ENCODE results near the gene HBE1. TPM values are rescaled to one million over a fixed set of nuclear protein-coding genes. Genes with fewer than 3 reads are reported as not detected.

HBE1 gene
- total and polyA plus RNA-seq, 2 of the 4 experiments (the other 2 are of a cell fraction) = 3.2 to 12.7 TPM

GRCh38 chr11:5285703-5286340 lies 16.1 kb upstream of the HBE1 start:
- H2BK20ac ChIP-seq (ENCODE audit: low read depth, low read length) = peak overlapping the region; percentile 99
- ChIA-PET POLR2A (ENCODE audit: unreplicated experiment) (no interaction called here), CTCF (interaction anchor here (0.6 kb wide), 1 partner anchor 8 kb away, joined by 3 read pairs; no protein-coding TSS in a partner anchor)
- no peaks in the 10 kb centered on the region for H3K27me3 ChIP-seq (ENCODE audit: control insufficient read depth, insufficient read depth, low read length)
- dilution Hi-C loops (cut with HindIII; ENCODE audit: low sequenced_read_pairs, unreplicated experiment) (no loop called here), intact Hi-C loops (cut with micrococcal nuclease) (no loop called here), in situ Hi-C loops (cut with MboI; ENCODE audit: low sequenced_read_pairs) (loop anchor here (10.0 kb wide), 1 partner anchor 79 kb away; no protein-coding TSS in a partner anchor)
- H3K9me1 ChIP-seq (ENCODE audit: insufficient read depth, low read length) = 0 out of 2 replicates have a peak, but pooled peaks cover 3% of the 10 kb centered on the region
- H3K36me3 ChIP-seq (ENCODE audit: control insufficient read depth, insufficient read depth, low read length) = no peaks in the 10 kb centered on the region
- peak overlapping the region; percentile 89 for H3K14ac ChIP-seq (replicated peaks; ENCODE audit: low read depth, low read length)
- H4K20me1 ChIP-seq (ENCODE audit: insufficient read depth, low read length) = no peaks in the 10 kb centered on the region
- no peak overlapping the region for H3K4me3 ChIP-seq (ENCODE audit: insufficient read depth, low read depth, low read length)
- peak overlapping the region; percentile 88 for H2BK5ac ChIP-seq (ENCODE audit: low read depth, low read length, poor library complexity, severe bottlenecking)
- H4K8ac ChIP-seq (ENCODE audit: low read depth in 2 of 2, low read length in 2 of 2) = peak overlapping the region; percentile 83 to 91; a peak in 3 of 4 replicates
- H3K27ac ChIP-seq (ENCODE audit: insufficient read depth, low read length) = no peak overlapping the region
- H3K79me1 ChIP-seq (ENCODE audit: low read depth in 1 of 2, low read length in 2 of 2) = no peaks in the 10 kb centered on the region
- peak overlapping the region; percentile 92 for H3K4ac ChIP-seq (ENCODE audit: low read depth, low read length)
- H4K5ac ChIP-seq (ENCODE audit: low read depth, low read length) = peak overlapping the region; percentile 99; the same call in 1 of the 2 replicates
- H2BK120ac ChIP-seq (ENCODE audit: low read depth, low read length) = peak overlapping the region; percentile 98
- no peak overlapping the region for H2AFZ ChIP-seq (replicated peaks; ENCODE audit: low read length, poor library complexity)
- H4K91ac ChIP-seq (ENCODE audit: insufficient read depth, low read depth, low read length) = peak overlapping the region; percentile 96; the same call in 1 of the 2 replicates
- H3K56ac ChIP-seq (ENCODE audit: extremely low read depth, insufficient read depth, low read length) = no peak overlapping the region; the same call in 1 of the 2 replicates
- no peak overlapping the region for H2AK9ac ChIP-seq (replicated peaks; ENCODE audit: low read depth, low read length, poor library complexity)
- H3K4me2 ChIP-seq (ENCODE audit: low read depth, low read length) = no peak overlapping the region
- ATAC-seq (ENCODE audit: low read depth) (no peak), DNase-seq (no peak)
- WGBS, 2 experiments (ENCODE audit: extremely low coverage in 2 of 2, insufficient read length in 1 of 2) = no CpG with 5 or more reads among the region's 4 CpGs
- no TSS peak for BruUV-seq (replicated peaks)
- peak overlapping the region; percentile 74; the same call in 2 of the 3 replicates for H2BK15ac ChIP-seq (ENCODE audit: low read depth, low read length)
- no peaks in the 10 kb centered on the region for H3K9me3 ChIP-seq (ENCODE audit: control insufficient read depth, insufficient read depth, low read length)
- no peak overlapping the region for H3K9ac ChIP-seq (ENCODE audit: low read depth, low read length)
- no peak for TF ChIP-seq RFX5 (IDR thresholded peaks at IDR 0.05; ENCODE audit: low read depth, low read length)
- no peak for TF ChIP-seq MAFK (IDR thresholded peaks at IDR 0.05; ENCODE audit: low read depth, low read length)
- no peak for TF ChIP-seq RAD21 (IDR thresholded peaks at IDR 0.05; ENCODE audit: low read length)
- no peak for TF ChIP-seq USF2 (IDR thresholded peaks at IDR 0.05; ENCODE audit: low read depth, low read length)
- TF ChIP-seq CHD1 (IDR thresholded peaks at IDR 0.05; ENCODE audit: low read depth, low read length) = no peak
- TF ChIP-seq MAZ (IDR thresholded peaks at IDR 0.05; ENCODE audit: borderline replicate concordance, low read depth, low read length) = no peak
- TF ChIP-seq CEBPB (IDR thresholded peaks at IDR 0.05; ENCODE audit: low read depth, low read length) = no peak
- TF ChIP-seq SMC3 (IDR thresholded peaks at IDR 0.05; ENCODE audit: low read depth, low read length) = no peak
- H3K18ac ChIP-seq (ENCODE audit: low read depth, low read length) = peak overlapping the region; percentile 100; the same call in 1 of the 2 replicates
- peak overlapping the region; percentile 91; the same call in 1 of the 2 replicates for H3K23ac ChIP-seq (ENCODE audit: low read depth, low read length)
- peaks cover 17% of the 10 kb centered on the region for H3K4me1 ChIP-seq (ENCODE audit: control insufficient read depth, insufficient read depth, low read length)
- peak overlapping the region; percentile 61 for H2AK5ac ChIP-seq (ENCODE audit: low read depth, low read length)
